Measurements from ENCODE around the gene ABAT. TPM values are rescaled to one million over a fixed set of nuclear protein-coding genes. Genes with fewer than 3 reads are reported as not detected.

Gene ABAT
- total and polyA plus RNA-seq, 2 of the 8 experiments (the other 6 are each of a cell fraction or from before 2014, with no cell fraction given), result 6.4 to 8.4 TPM

DNA sequence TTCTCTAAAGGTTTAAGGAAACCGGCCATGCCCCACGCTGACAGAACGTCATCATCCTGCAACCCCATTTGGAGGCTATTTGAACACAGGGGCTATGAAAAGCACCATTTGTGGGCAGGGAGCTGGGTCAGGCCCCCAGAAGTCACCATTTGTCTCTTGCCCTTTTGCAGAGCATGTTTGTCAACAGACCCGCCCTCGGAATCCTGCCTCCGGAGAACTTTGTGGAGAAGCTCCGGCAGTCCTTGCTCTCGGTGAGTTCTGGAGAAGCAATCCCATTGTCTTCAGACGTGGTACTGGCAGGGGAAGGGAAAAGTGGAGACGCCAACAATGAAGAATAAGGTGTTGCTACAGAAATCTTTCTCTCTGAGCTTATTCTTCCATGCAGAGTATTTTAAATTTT, 89.5 kb downstream of the ABAT start:
- H3K79me2 ChIP-seq (ENCODE audit: control insufficient read depth in 1 of 2, insufficient read depth in 2 of 2, low read length in 2 of 2), result no peaks in the 10 kb centered on the region
- H3K9me3 ChIP-seq (ENCODE audit: insufficient read depth in 2 of 2, low read depth in 1 of 2, low read length in 1 of 2), result no peaks in the 10 kb centered on the region
- H2BK12ac ChIP-seq (ENCODE audit: low read depth, low read length), result 0 out of 2 replicates have a peak overlapping the region, but pooled peaks have one; percentile 50
- H3K4me1 ChIP-seq (replicated peaks in 1 of 4; ENCODE audit: control insufficient read depth in 3 of 4, insufficient read depth in 4 of 4, low read length in 3 of 4), result peaks cover 0 to 11% (median 5%) of the 10 kb centered on the region in 4 experiments; a peak in 4 of 7 replicates
- no peak overlapping the region for H3K56ac ChIP-seq (replicated peaks; ENCODE audit: insufficient read length, low read depth, low read length)
- no peak for FAIRE-seq
- H4K5ac ChIP-seq (ENCODE audit: insufficient read length, low read depth, low read length), result no peak overlapping the region
- no peak overlapping the region for H2AK5ac ChIP-seq (ENCODE audit: low read depth, low read length)
- H3K79me1 ChIP-seq (ENCODE audit: low read depth, low read length), result no peaks in the 10 kb centered on the region
- 0 out of 2 replicates have a peak overlapping the region, but pooled peaks have one; percentile 4 for H2AFZ ChIP-seq (ENCODE audit: low read length)
- H2BK15ac ChIP-seq (ENCODE audit: low read length), result 0 out of 2 replicates have a peak overlapping the region, but pooled peaks have one; percentile 81
- no peak overlapping the region for H2BK120ac ChIP-seq (replicated peaks; ENCODE audit: low read depth, low read length)
- no peak overlapping the region for H3K9ac ChIP-seq (replicated peaks in 1 of 4; ENCODE audit: extremely low read depth in 1 of 4, low read depth in 3 of 4, low read length in 3 of 4)
- no peak overlapping the region for H2BK20ac ChIP-seq (ENCODE audit: low read length)
- WGBS, 2 experiments (ENCODE audit: extremely low coverage in 1 of 2, insufficient coverage in 1 of 2, insufficient read length in 1 of 2, insufficient replicate concordance in 2 of 2, low coverage in 1 of 2, low lambda C conversion rate in 2 of 2, missing lambda C conversion rate in 1 of 2), result 65% methylated on average over 10 of the region's 10 CpGs; no CpG with 5 or more reads in 1 of the 2 experiments
- no peak overlapping the region for H3K4ac ChIP-seq (replicated peaks; ENCODE audit: insufficient read length, low read depth, low read length)
- H3K4me3 ChIP-seq (ENCODE audit: extremely low read depth in 1 of 4, insufficient read depth in 2 of 4, low read depth in 3 of 4, low read length in 4 of 4), result no peak overlapping the region
- no peak overlapping the region for H4K91ac ChIP-seq (replicated peaks; ENCODE audit: insufficient read length, low read length)
- DNase-seq (ENCODE audit: low read depth in 1 of 2, low spot score in 2 of 2), result no peak
- H3K27me3 ChIP-seq (replicated peaks in 1 of 4; ENCODE audit: control insufficient read depth in 3 of 4, extremely low read depth in 1 of 4, insufficient read depth in 3 of 4, low read length in 3 of 4), result no peaks in the 10 kb centered on the region
- H3K23me2 ChIP-seq (ENCODE audit: low read depth, low read length), result no peaks in the 10 kb centered on the region
- H3K36me3 ChIP-seq (ENCODE audit: control insufficient read depth in 2 of 4, insufficient read depth in 4 of 4, low read length in 3 of 4), result no peaks in the 10 kb centered on the region
- H4K8ac ChIP-seq (ENCODE audit: extremely low read depth, insufficient read depth, low read length), result no peak overlapping the region
- H2BK5ac ChIP-seq (ENCODE audit: low read depth, low read length), result no peak overlapping the region
- CTCF ChIA-PET (ENCODE audit: partially characterized antibody), result interaction anchor here (0.6 to 1.5 kb wide), 5 partner anchors 28 to 195 kb away, joined by 3 to 5 read pairs (median 4); no protein-coding TSS in a partner anchor
- POLR2A ChIA-PET (ENCODE audit: partially characterized antibody), result interaction anchor here (1.0 to 1.7 kb wide), 2 partner anchors 12 to 105 kb away, joined by 4 to 5 read pairs; partner anchors contain the start of gene CARHSP1
- H3K23ac ChIP-seq (ENCODE audit: insufficient read length), result no peak overlapping the region
- H3K14ac ChIP-seq (ENCODE audit: insufficient read length), result no peak overlapping the region
- H3K18ac ChIP-seq (ENCODE audit: extremely low read depth, low read length), result no peak overlapping the region; the same call in 1 of the 2 replicates
- no peak for TF ChIP-seq EZH2 (IDR thresholded peaks at IDR 0.05; ENCODE audit: low read depth, low read length, severe bottlenecking)
- TF ChIP-seq CTBP2 (IDR thresholded peaks at IDR 0.05; ENCODE audit: borderline replicate concordance, insufficient read depth, insufficient read length, low read length), result no peak
- TF ChIP-seq TCF12 (IDR thresholded peaks at IDR 0.05; ENCODE audit: low read depth, low read length), result no peak
- TF ChIP-seq POLR2AphosphoS5 (IDR thresholded peaks at IDR 0.05; ENCODE audit: low read depth, low read length), result no peak
- no peak for TF ChIP-seq SAP30 (IDR thresholded peaks at IDR 0.05; ENCODE audit: insufficient read depth, insufficient replicate concordance, low read length)
- TF ChIP-seq, protein P1, sequence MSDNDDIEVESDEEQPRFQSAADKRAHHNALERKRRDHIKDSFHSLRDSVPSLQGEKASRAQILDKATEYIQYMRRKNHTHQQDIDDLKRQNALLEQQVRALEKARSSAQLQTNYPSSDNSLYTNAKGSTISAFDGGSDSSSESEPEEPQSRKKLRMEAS (IDR thresholded peaks at IDR 0.05), result no peak
- no peak for TF ChIP-seq SIX5 (IDR thresholded peaks at IDR 0.05; ENCODE audit: low read depth, low read length)
- H3K27ac ChIP-seq (ENCODE audit: low read depth, low read length), result no peak overlapping the region
- H3K4me2 ChIP-seq (ENCODE audit: insufficient read depth in 1 of 2, low read depth in 2 of 2, low read length in 2 of 2), result peak overlapping the region in 1 of 2 experiments; percentile 12; a peak in 1 of 4 replicates
- no peaks in the 10 kb centered on the region for H4K20me1 ChIP-seq (replicated peaks in 1 of 2; ENCODE audit: control insufficient read depth in 1 of 2, insufficient read depth in 2 of 2, low read length in 2 of 2)
